Activated T-helper 9 cell treated with anti-CD3 and anti-CD28 coated beads, Interleukin-2, amount 50 U/mL, for 16 hours (primary cell): ENCODE results near the gene TNFSF13B.

Experiments used
- DNase-seq: peaks from one replicate; pipeline ENCODE4 v3.0.0-alpha.2; 2020; ENCODE audit warnings: low read depth

TNFSF13B gene

DNA sequence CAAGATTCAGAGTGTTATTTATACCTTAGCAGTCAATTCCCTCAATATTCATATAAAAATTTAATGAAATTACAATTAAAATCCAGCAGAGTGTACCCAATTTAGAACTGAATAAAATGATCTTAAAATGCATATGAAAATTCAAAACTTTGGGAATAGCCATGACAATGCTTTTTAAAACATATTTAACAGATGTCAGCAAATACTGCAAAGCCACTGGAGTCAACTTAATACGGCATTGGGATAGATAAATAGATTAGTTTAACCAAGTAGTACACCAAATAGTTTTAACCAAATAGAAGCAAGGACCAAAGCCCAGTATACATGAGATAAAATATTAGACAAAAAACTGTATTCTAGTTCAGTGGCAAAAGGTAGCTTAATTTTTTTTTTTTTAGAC is 79.8 kb downstream of the TNFSF13B start:
- no peak for DNase-seq

DNA sequence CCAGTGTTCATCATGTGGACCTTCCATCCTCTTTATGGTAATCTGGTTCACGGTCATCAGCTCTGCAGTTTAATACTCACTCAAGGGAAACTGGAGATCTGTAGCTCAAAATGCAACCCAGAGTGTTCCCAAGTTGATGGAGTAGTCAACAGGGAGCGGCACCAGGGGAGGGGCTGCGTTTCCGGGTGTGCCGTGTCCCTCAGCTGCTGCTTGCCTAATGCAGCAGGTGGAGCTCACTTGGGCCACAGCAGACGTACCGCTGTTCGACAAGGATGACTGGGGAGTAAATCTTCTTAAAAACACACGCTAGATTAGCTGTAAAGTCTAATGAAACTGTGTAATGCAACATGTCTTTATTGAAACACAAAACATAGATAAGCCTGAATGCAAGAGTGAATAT is 81.1 kb downstream of the TNFSF13B start:
- no peak for DNase-seq

DNA sequence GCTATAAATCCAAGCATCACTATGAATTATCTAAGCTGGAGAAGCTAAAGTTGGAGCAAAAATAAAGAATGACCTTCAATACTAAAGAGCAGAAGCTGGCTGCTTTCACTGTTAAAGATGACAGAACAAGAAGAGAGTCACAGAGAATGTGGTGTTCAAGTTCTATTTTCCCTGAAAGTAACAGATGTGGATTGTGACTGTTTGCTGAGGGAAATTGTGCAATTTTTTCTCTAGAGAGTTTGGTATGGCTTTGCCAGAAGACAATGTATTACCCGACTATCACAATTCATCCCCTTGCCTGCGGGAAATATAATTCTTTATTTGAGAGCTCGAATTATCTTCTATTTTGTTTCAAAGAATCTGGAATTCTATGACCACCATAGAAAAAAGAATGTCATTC is 83.1 kb downstream of the TNFSF13B start:
- DNase-seq: no peak

DNA sequence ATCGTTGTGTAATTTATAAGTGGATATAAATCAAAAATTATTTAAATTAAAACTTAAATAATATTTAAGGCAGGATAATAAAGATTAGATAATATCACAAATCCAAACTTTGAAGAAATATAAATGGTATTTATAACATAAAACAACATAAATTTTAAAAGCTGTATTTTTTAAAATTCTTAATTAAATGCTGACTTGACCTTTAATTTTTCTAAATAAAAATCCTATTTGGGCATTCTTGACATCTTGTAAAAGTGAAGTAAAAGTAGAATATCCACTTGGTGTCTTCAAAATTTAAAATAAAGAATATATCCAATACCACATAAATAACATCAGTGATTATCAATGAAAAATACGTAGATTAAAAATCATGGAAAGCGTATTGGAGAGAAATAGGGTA is 87.7 kb downstream of the TNFSF13B start:
- DNase-seq: no peak
